PC-9 (cell line): ENCODE data around the gene JPH2. TPM values are rescaled to one million over a fixed set of nuclear protein-coding genes. Genes with fewer than 3 reads are reported as not detected.

Source experiments
- BruUV-seq: library from RNA; stranded (reverse); fragments of 400-500 nt; replicated peaks from 2 replicates; lab custom pipeline; 2021; lab: Mats Ljungman, UMichigan
- CTCF ChIA-PET: fragments of 300-600 bp; sonication (Branson Sonifier 250); formaldehyde crosslinking; loops from one replicate; lab custom pipeline; 2022; ENCODE audit warnings: antibody characterized with exemption; lab: Charles Lee
- POLR2A ChIA-PET: fragments of 300-600 bp; sonication (Branson Sonifier 250); formaldehyde crosslinking; loops from one replicate; lab custom pipeline; 2022; ENCODE audit warnings: antibody characterized with exemption; ENCODE audit not compliant: unreplicated experiment; lab: Charles Lee
- DNase-seq, 2 experiments: peaks; one replicate each; pipeline versions ENCODE4 v3.0.0 to v3.0.0-alpha.2; 2015 to 2022; ENCODE audit warnings: mixed read lengths in 1 of 2
- H2AFZ ChIP-seq: fragments of 200-600 bp; sonication (generic); 2 replicates; pipeline ENCODE4 v1.8.1; 2017; ENCODE audit warnings: antibody characterized with exemption
- H3F3A ChIP-seq: fragments of 200-600 bp; sonication (generic); 2 replicates; pipeline ENCODE4 v1.8.1; 2017; ENCODE audit warnings: antibody characterized with exemption, mild to moderate bottlenecking, low read depth; ENCODE audit not compliant: insufficient read depth
- H3K27ac ChIP-seq: fragments of 200-600 bp; sonication (generic); 2 replicates; pipeline ENCODE4 v1.6.1; 2016; ENCODE audit warnings: mixed run types
- H3K27me3 ChIP-seq: fragments of 200-600 bp; sonication (generic); 2 replicates; pipeline ENCODE4 v1.6.1; 2016; ENCODE audit warnings: low read depth, mixed run types; ENCODE audit not compliant: insufficient read depth
- H3K36me3 ChIP-seq: fragments of 200-600 bp; sonication (generic); 2 replicates; pipeline ENCODE4 v1.6.1; 2016; ENCODE audit warnings: low read depth, mixed run types
- H3K4me1 ChIP-seq: fragments of 200-600 bp; sonication (generic); replicated peaks from 2 replicates; pipeline ENCODE4 v1.6.1; 2016; ENCODE audit warnings: mixed run types; ENCODE audit not compliant: insufficient read depth
- H3K4me2 ChIP-seq: fragments of 200-600 bp; sonication (generic); 2 replicates; pipeline ENCODE4 v1.6.1; 2017; ENCODE audit warnings: mixed run types
- H3K4me3 ChIP-seq: fragments of 200-600 bp; sonication (generic); 2 replicates; pipeline ENCODE4 v1.6.1; 2016; ENCODE audit warnings: mixed run types
- H3K79me2 ChIP-seq: fragments of 200-600 bp; sonication (generic); 2 replicates; pipeline ENCODE4 v1.6.1; 2017; ENCODE audit warnings: low read depth, mixed run types
- H3K9me2 ChIP-seq: fragments of 200-600 bp; sonication (generic); 2 replicates; pipeline ENCODE4 v1.8.1; 2017; ENCODE audit warnings: mild to moderate bottlenecking; ENCODE audit not compliant: insufficient read depth
- H3K9me3 ChIP-seq: fragments of 200-600 bp; sonication (generic); 2 replicates; pipeline ENCODE4 v1.8.1; 2016; ENCODE audit warnings: low read depth; ENCODE audit not compliant: insufficient read depth
- H4K20me1 ChIP-seq: fragments of 200-600 bp; sonication (generic); 2 replicates; pipeline ENCODE4 v1.8.1; 2017; ENCODE audit not compliant: insufficient read depth
- EZH2 ChIP-seq: fragments of 200-600 bp; sonication (generic); IDR thresholded peaks from 2 replicates; pipeline ENCODE4 v1.8.0; 2017; ENCODE audit warnings: antibody characterized with exemption, low read depth
- intact Hi-C: fragments of 100-400 bp; cut with micrococcal nuclease; formaldehyde crosslinking; loops from one replicate; pipeline ENCODE4 v1.10.0; 2022; ENCODE audit not compliant: unreplicated experiment
- total RNA-seq: library from RNA; stranded (reverse); gene quantifications from 2 replicates; pipeline ENCODE4 v1.2.3, GENCODE V29; 2021
- TF ChIP-seq, protein P1 (sequence below): fragments of 200-600 bp; sonication (generic); conservative IDR thresholded peaks from 2 replicates; pipeline ENCODE4 v1.6.1; 2017; ENCODE audit warnings: mixed run types, antibody characterized with exemption, mild to moderate bottlenecking, moderate library complexity

The JPH2 gene
- total RNA-seq, 1 experiment from 2014 or later: 41.1 TPM

DNA sequence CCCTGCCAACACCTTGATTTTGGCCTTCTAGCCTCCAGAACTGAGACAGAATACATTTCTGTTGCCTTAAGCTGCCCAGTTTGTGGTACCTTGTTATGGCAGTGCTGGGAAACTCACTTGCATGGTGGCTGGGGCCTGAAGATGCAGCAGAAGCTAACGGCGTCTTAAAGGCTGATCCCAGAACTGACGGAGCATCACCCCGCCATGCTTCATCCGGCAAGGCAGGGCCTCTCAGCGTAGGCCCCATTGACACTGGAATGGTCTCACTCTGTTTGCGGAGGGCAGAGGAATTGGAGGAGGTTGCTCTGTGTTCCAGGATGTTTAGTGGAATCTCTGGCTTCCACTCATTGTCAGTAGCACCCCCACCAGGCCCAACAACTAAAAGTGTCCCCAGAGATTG, 102.1 kb downstream of the JPH2 start:
- Histone ChIP-seq H2AFZ (no peak overlapping the region), H3K9me3 (no peaks in the 10 kb centered on the region), H3K4me1 (peaks cover 17% of the 10 kb centered on the region), H3K79me2 (no peaks in the 10 kb centered on the region), H3K27me3 (no peaks in the 10 kb centered on the region), H3K36me3 (no peaks in the 10 kb centered on the region), H3K4me3 (no peak overlapping the region), H3K27ac (no peak overlapping the region), H3K4me2 (no peak overlapping the region), H3F3A (peaks cover 17% of the 10 kb centered on the region; the same call in 1 of the 2 replicates), H3K9me2 (no peaks in the 10 kb centered on the region), H4K20me1 (no peaks in the 10 kb centered on the region)
- TF ChIP-seq EZH2: no peak
- TF ChIP-seq, protein P1, sequence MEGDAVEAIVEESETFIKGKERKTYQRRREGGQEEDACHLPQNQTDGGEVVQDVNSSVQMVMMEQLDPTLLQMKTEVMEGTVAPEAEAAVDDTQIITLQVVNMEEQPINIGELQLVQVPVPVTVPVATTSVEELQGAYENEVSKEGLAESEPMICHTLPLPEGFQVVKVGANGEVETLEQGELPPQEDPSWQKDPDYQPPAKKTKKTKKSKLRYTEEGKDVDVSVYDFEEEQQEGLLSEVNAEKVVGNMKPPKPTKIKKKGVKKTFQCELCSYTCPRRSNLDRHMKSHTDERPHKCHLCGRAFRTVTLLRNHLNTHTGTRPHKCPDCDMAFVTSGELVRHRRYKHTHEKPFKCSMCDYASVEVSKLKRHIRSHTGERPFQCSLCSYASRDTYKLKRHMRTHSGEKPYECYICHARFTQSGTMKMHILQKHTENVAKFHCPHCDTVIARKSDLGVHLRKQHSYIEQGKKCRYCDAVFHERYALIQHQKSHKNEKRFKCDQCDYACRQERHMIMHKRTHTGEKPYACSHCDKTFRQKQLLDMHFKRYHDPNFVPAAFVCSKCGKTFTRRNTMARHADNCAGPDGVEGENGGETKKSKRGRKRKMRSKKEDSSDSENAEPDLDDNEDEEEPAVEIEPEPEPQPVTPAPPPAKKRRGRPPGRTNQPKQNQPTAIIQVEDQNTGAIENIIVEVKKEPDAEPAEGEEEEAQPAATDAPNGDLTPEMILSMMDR: no peak
- ChIA-PET CTCF (no interaction called here), POLR2A (no interaction called here)
- BruUV-seq: no TSS peak
- intact Hi-C loops: loop anchor here (5.0 kb wide), 1 partner anchor 143 kb away; no protein-coding TSS in a partner anchor
- no peak for DNase-seq

DNA sequence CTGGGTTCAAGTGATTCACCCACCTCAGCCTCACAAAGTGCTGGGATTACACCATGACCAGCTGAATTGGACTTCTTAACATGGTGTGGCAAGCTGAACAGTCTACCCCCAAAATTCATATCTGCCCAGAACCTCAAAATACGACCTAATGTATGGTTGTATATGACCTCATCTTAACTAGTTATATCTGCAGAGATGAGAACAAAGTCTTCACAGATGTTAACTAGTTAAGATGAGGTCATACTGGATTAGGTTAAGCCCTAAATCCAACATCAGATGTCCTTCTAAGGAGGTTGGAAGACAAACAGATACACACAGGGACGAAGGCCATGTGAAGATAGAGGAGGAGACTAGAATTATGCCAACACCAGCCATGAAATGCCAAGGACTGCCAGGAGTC, 102.5 kb downstream of the JPH2 start:
- Histone ChIP-seq H3F3A (peaks cover 17% of the 10 kb centered on the region; the same call in 1 of the 2 replicates), H3K36me3 (no peaks in the 10 kb centered on the region)
- intact Hi-C loops: loop anchor here (5.0 kb wide), 1 partner anchor 142 kb away; no protein-coding TSS in a partner anchor

DNA sequence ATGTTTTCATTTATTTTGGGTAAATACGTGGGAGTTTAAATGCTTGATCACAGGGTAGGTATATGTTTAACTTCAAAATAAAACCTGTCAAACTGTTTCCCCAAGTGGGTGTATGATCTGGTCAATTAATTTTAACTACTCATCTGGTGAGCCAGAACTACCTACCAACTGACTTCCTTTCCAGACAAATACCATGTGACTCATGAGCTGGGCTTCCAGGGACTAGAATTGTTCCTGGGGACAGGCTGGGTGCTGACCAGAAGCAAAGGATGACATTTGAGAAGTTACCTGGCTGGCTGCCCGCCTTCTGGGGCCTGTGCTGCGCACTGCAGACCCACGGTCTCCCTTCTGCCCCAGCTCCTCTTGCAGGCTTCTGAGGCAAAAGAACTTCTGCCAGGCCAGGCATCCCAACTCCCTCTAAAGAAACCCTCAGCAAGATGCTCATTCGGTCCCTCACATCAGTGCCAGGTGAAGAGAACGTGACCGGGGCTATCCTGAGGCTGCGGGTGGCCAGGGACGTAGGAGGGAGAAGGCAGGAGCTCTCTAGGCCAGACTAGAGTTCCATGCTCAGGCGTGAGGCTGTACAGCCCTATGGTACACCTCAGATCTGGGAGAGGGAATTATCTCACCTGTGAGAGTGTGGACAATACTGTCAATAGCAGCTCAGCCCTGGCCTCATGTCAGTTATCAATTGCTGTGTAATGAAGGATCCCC, 103.6 kb downstream of the JPH2 start:
- Histone ChIP-seq H4K20me1 (no peaks in the 10 kb centered on the region), H3F3A (peaks cover 17% of the 10 kb centered on the region; the same call in 1 of the 2 replicates), H3K27me3 (no peaks in the 10 kb centered on the region), H3K4me2 (peak overlapping the region; percentile 27), H2AFZ (no peak overlapping the region), H3K4me3 (no peak overlapping the region), H3K27ac (peak overlapping the region; percentile 32), H3K4me1 (peaks cover 17% of the 10 kb centered on the region), H3K79me2 (no peaks in the 10 kb centered on the region), H3K9me2 (no peaks in the 10 kb centered on the region), H3K9me3 (no peaks in the 10 kb centered on the region), H3K36me3 (no peaks in the 10 kb centered on the region)
- no TSS peak for BruUV-seq
- peak; percentile 86 to 88 for DNase-seq
- intact Hi-C loops: loop anchor here (1.0 to 5.0 kb wide), 2 partner anchors 107 to 141 kb away; no protein-coding TSS in a partner anchor
- CTCF ChIA-PET: interaction anchor here (0.7 to 1.8 kb wide), 9 partner anchors 33 to 635 kb away, joined by 3 to 4 read pairs (median 3); partner anchors contain the start of gene FITM2
- POLR2A ChIA-PET: interaction anchor here (0.6 to 0.7 kb wide), 6 partner anchors 107 to 810 kb away, joined by 3 to 5 read pairs (median 4); partner anchors contain the start of gene FITM2
- no peak for TF ChIP-seq EZH2
- TF ChIP-seq, protein P1: no peak

More for the DNA sequence above, 102.5 kb downstream of the JPH2 start:
- no peaks in the 10 kb centered on the region for H3K9me2 ChIP-seq
- no peaks in the 10 kb centered on the region for H3K9me3 ChIP-seq
- no peaks in the 10 kb centered on the region for H3K79me2 ChIP-seq
- no peaks in the 10 kb centered on the region for H3K27me3 ChIP-seq
- POLR2A ChIA-PET: interaction anchor here (0.5 kb wide), 1 partner anchor 99 kb away, joined by 9 read pairs; no protein-coding TSS in a partner anchor
- CTCF ChIA-PET: interaction anchor here (0.7 kb wide), 1 partner anchor 75 kb away, joined by 3 read pairs; no protein-coding TSS in a partner anchor
- H3K27ac ChIP-seq: no peak overlapping the region
- H3K4me3 ChIP-seq: no peak overlapping the region
- no peak overlapping the region for H3K4me2 ChIP-seq
- DNase-seq: no peak
- peaks cover 17% of the 10 kb centered on the region for H3K4me1 ChIP-seq
- TF ChIP-seq, protein P1: no peak
- TF ChIP-seq EZH2: no peak
- no peaks in the 10 kb centered on the region for H4K20me1 ChIP-seq
- no TSS peak for BruUV-seq
- no peak overlapping the region for H2AFZ ChIP-seq
